Measurements from ENCODE around the gene CERK.

GRCh38 chr22:46734830-46735453, 3.1 kb downstream of the CERK start:
- TF ChIP-seq CTCF (IDR thresholded peaks at IDR 0.05) (no peak), POLR2A (IDR thresholded peaks at IDR 0.05) (no peak)

All from heart left ventricle (tissue), 13 donors.